Left ventricle myocardium inferior (tissue), 1 donor: Measurements from ENCODE around the gene RPL22. TPM values are rescaled to one million over a fixed set of nuclear protein-coding genes. Genes with fewer than 3 reads are reported as not detected.

Source experiments
- DNase-seq: peaks from one replicate; pipeline ENCODE4 v3.0.0-alpha.2; 2020
- H3K27ac ChIP-seq: fragments of 200-600 bp; replicated peaks from 2 replicates; pipeline ENCODE4 v1.8.0; 2021
- H3K27me3 ChIP-seq: fragments of 200-600 bp; 2 replicates; pipeline ENCODE4 v1.8.0; 2021; ENCODE audit warnings: low read depth
- H3K36me3 ChIP-seq: fragments of 200-600 bp; 2 replicates; pipeline ENCODE4 v1.8.0; 2021
- H3K4me1 ChIP-seq: fragments of 200-600 bp; 2 replicates; pipeline ENCODE4 v1.8.0; 2021
- H3K4me3 ChIP-seq: fragments of 200-600 bp; 2 replicates; pipeline ENCODE4 v1.8.0; 2021; ENCODE audit warnings: mild to moderate bottlenecking, moderate library complexity
- H3K9me3 ChIP-seq: fragments of 200-600 bp; replicated peaks from 2 replicates; pipeline ENCODE4 v1.8.0; 2021
- intact Hi-C: fragments of 100-400 bp; cut with micrococcal nuclease; formaldehyde crosslinking; loops from one replicate; pipeline ENCODE4 v1.11.0; 2022
- total RNA-seq: library from RNA; stranded (reverse); fragmentation: NEBNext Ultra II Directional; extraction: Animal tissue kit (Norgen Biotek cat#: 25700); gene quantifications from one replicate; pipeline ENCODE4 v1.2.1, GENCODE V29; 2021
- TF ChIP-seq, protein P1 (sequence below): fragments of 200-600 bp; IDR thresholded peaks from 2 replicates; pipeline ENCODE4 v1.8.0; 2021; ENCODE audit warnings: antibody characterized with exemption, mild to moderate bottlenecking, borderline replicate concordance
- donor health status: DM: no; HTN: yes; CAD: no; lungs with severe emphysema.

Gene RPL22
- total RNA-seq, 1 donor from 2014 or later = 250 TPM

DNA sequence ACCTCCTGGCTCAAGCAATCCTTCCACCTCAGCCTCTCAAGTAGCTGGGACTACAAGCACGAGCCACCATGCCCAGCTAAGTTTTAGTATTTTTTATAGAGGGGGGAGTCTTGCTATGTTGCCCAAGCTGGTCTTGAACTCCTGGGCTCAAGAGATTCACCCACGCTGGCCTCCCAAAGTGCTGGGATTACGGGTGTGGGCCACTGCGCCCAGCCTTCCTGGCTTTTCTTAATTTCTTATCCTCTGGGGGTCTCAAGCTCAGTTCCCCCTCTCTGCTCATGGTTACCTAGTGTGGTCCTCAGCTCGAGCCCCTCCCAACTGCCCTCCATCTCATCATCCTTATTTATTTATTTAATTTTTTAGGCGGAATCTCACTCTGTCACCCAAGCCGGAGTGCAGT is 2.9 kb upstream of the RPL22 start:
- H3K27ac ChIP-seq = no peak overlapping the region
- H3K9me3 ChIP-seq = no peaks in the 10 kb centered on the region
- intact Hi-C loops = no loop called here
- no peak for DNase-seq
- H3K36me3 ChIP-seq = peaks cover 3% of the 10 kb centered on the region
- H3K27me3 ChIP-seq = no peaks in the 10 kb centered on the region
- peaks cover 64% of the 10 kb centered on the region for H3K4me1 ChIP-seq
- TF ChIP-seq, protein P1, sequence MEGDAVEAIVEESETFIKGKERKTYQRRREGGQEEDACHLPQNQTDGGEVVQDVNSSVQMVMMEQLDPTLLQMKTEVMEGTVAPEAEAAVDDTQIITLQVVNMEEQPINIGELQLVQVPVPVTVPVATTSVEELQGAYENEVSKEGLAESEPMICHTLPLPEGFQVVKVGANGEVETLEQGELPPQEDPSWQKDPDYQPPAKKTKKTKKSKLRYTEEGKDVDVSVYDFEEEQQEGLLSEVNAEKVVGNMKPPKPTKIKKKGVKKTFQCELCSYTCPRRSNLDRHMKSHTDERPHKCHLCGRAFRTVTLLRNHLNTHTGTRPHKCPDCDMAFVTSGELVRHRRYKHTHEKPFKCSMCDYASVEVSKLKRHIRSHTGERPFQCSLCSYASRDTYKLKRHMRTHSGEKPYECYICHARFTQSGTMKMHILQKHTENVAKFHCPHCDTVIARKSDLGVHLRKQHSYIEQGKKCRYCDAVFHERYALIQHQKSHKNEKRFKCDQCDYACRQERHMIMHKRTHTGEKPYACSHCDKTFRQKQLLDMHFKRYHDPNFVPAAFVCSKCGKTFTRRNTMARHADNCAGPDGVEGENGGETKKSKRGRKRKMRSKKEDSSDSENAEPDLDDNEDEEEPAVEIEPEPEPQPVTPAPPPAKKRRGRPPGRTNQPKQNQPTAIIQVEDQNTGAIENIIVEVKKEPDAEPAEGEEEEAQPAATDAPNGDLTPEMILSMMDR = no peak
- H3K4me3 ChIP-seq = no peak overlapping the region

DNA sequence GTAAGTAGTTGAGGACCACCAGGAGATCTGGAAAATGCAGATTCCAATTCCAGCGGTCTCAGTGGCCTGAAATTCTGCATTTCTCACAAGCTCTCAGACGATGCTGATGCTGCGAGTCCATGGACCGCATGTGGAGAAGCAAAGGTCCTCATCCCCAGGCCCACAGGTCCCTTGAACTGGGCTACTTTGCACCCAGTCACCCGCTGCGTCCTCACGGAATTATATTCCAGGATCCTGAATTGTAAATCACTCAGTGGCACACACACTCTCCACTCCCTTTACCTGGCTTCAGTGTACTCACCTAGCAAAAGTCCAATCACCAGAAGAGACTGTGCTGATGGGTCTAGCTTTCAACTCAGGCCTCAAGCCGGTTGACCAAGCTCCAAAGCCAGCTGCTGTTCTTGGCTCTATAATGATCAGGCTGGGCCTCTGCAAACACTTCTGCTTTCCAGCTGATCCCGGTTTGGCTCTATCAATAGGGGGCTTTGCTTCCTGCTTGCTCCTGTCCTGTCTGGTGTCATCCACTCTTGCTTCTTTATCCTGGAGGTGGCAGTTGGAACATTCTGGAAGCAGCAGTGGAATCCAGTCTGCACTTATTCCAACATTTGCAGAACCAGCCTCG is 904 bp upstream of the RPL22 start:
- Histone ChIP-seq H3K27ac (peak overlapping the region; percentile 93), H3K9me3 (no peaks in the 10 kb centered on the region), H3K4me3 (peak overlapping the region; percentile 79), H3K27me3 (no peaks in the 10 kb centered on the region), H3K4me1 (peaks cover 52% of the 10 kb centered on the region), H3K36me3 (peaks cover 22% of the 10 kb centered on the region)
- intact Hi-C loops = no loop called here
- TF ChIP-seq, protein P1 = no peak
- no peak for DNase-seq

DNA sequence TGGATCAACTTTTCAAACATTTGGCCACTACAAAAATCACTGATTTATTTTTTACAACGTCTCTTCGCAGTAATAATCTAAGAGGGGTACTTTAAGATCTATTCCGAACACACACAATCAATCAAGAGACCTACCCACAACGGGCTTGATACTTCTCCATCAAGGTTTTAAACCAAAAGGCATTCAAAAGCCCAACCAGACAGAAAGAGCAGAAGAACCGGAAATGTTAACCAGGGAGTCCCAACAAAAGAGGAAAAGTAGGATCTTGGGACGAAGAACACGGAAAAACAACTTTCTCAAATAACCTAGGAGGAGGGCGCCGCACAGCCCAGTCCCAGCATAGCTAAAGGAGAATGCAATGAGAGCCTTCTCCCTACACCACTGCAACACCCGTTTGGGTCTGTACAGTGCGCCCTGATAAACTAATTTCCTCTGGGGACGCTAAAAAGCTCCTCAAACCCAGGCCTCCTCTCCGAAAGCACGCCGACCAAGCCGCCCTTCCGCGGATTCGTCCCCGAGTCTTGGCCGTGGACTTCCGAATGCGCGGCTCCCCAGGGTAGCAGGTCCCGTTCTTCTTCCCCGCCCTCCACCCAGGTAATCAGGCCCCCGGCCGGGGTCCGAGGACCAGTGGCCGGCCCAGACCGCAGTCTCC is 623 bp downstream of the RPL22 start:
- Histone ChIP-seq H3K4me3 (peak overlapping the region; percentile 79), H3K36me3 (peaks cover 38% of the 10 kb centered on the region), H3K27ac (peak overlapping the region; percentile 93), H3K27me3 (no peaks in the 10 kb centered on the region), H3K9me3 (no peaks in the 10 kb centered on the region), H3K4me1 (peaks cover 40% of the 10 kb centered on the region)
- intact Hi-C loops = no loop called here
- DNase-seq = no peak
- TF ChIP-seq, protein P1 = no peak

DNA sequence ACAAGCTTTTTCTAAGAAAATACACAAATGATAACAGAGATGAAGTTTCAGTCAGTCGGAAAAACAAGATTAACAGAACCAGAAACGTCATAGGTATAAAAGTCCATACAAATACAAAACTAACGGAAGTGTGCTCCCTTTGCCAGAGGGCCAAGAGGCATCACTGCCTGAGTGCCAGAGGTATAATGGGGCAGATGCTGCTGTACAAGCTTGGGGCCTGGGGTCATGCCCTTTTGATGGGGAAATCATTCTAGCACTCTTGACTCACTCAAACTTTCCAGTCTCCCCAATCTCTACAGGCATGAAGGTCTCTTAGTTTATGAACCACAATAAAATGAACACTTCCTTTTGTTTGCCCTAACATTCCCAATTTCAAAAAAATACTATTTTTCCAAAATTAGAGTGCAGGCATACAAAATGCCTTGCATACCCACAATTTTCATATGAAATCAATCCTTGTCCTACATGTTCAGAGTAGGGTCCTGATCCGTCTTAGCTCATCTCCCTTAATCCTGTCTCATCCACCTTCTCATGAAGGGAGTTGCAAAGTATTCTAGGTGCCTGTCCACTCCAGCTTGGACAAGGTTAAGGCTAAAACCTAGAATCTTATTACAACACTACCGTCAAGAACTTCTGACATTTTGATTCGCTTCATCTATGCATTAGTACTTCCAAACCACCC is 1.5 kb downstream of the RPL22 start:
- H3K9me3 ChIP-seq = no peaks in the 10 kb centered on the region
- peak overlapping the region; percentile 79 for H3K4me3 ChIP-seq
- H3K27ac ChIP-seq = no peak overlapping the region
- peaks cover 40% of the 10 kb centered on the region for H3K4me1 ChIP-seq
- intact Hi-C loops = no loop called here
- no peaks in the 10 kb centered on the region for H3K27me3 ChIP-seq
- no peak for DNase-seq
- TF ChIP-seq, protein P1 = no peak
- H3K36me3 ChIP-seq = peaks cover 46% of the 10 kb centered on the region

DNA sequence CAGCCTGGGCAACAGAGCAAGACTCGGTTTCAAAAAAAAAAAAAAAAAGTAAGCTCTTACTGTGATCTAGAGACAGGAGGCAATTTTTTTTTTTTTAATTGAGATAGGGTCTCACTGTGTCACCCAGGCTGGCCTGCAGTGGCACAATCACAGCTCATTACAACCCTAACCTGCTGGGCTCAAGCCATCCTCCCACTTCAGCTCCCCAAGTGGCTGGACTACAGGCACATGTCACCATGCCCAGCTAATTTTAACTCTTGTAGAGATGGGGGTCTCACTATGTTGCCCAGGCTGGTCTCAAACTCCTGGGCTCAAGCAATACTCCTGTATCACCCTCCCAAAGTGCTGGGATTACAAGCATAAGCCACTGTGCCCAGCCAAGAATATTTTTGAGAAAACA is 7.4 kb downstream of the RPL22 start:
- no peaks in the 10 kb centered on the region for H3K9me3 ChIP-seq
- DNase-seq = no peak
- H3K4me3 ChIP-seq = no peak overlapping the region
- H3K4me1 ChIP-seq = peaks cover 5% of the 10 kb centered on the region
- H3K27me3 ChIP-seq = no peaks in the 10 kb centered on the region
- no peak overlapping the region for H3K27ac ChIP-seq
- H3K36me3 ChIP-seq = peaks cover 97% of the 10 kb centered on the region
- intact Hi-C loops = no loop called here
- TF ChIP-seq, protein P1 = no peak
